Psoas muscle (tissue), 8 donors: Measurements from ENCODE around the gene RNF26. TPM values are rescaled to one million over a fixed set of nuclear protein-coding genes. Genes with fewer than 3 reads are reported as not detected.
A peak's percentile ranks its signal among the peaks of the same experiment; 100 is the strongest.

Source experiments
- ATAC-seq, 4 donors: fragments of 200-7000 bp; cut with Tn5 transposase; one replicate each; pipeline ENCODE4 v1.9.1; 2020; ENCODE audit warnings: moderate library complexity in 3 of 4, mild to moderate bottlenecking in 2 of 4
- DNase-seq, 2 donors: peaks; one replicate each; pipeline ENCODE4 v3.0.0-alpha.2; 2020
- H3K27ac ChIP-seq: fragments of 200-600 bp; one replicate; pipeline ENCODE4 v1.8.0; 2022
- H3K27me3 ChIP-seq, 3 donors: fragments of 200-600 bp in 1 of 3; one replicate each; pipeline versions ENCODE4 v1.6.1 to v1.8.0; 2013 to 2022; ENCODE audit warnings: low read length in 2 of 3, mild to moderate bottlenecking in 2 of 3, moderate library complexity in 1 of 3; ENCODE audit not compliant: insufficient read depth in 3 of 3
- H3K36me3 ChIP-seq, 2 donors: fragments of 200-600 bp in 1 of 2; one replicate each; pipeline versions ENCODE4 v1.6.1 to v1.8.0; 2013 to 2022; ENCODE audit warnings: low read depth in 1 of 2, mild to moderate bottlenecking in 1 of 2, moderate library complexity in 1 of 2; ENCODE audit not compliant: insufficient read depth in 1 of 2
- H3K4me1 ChIP-seq: fragments of 200-600 bp; one replicate; pipeline ENCODE4 v1.8.0; 2022
- H3K4me3 ChIP-seq: fragments of 200-600 bp; one replicate; pipeline ENCODE4 v1.8.0; 2022; ENCODE audit warnings: mild to moderate bottlenecking
- H3K9me3 ChIP-seq: fragments of 200-600 bp; one replicate; pipeline ENCODE4 v1.8.0; 2022
- WGBS, 3 donors: extraction: QIAGEN DNeasy Blood & Tissue Kit; methylation state at CpG; one replicate each; pipeline versions ENCODE4 v1.1.6 to v1.1.7; 2013; 5-methylcytosine and 5-hydroxymethylcytosine counted together
- intact Hi-C, 2 donors: fragments of 100-400 bp; cut with DNase I; formaldehyde crosslinking; loops; one replicate each; pipeline versions ENCODE4 v1.11.0 to v1.14.2; 2022
- long read RNA-seq, 2 donors: library from polyadenylated mRNA; unstranded; transcript quantifications; one replicate each; pipeline ENCODE4 v2.0.0, GENCODE V29; 2021
- polyA plus RNA-seq, 3 donors: library from polyadenylated mRNA; stranded (reverse); fragments of 200-250 nt; gene quantifications; one replicate each; pipeline ENCODE4 v1.2.3, GENCODE V29; 2013
- total RNA-seq, 4 donors: library from RNA; stranded (reverse); fragmentation: NEBNext Ultra II Directional in 2 of 4; extraction: Animal tissue kit (Norgen Biotek cat#: 25700) in 2 of 4; gene quantifications; one replicate each; pipeline versions ENCODE4 v1.2.1 to v1.2.4, GENCODE V29; 2021 to 2023
- TF ChIP-seq, protein P1 (sequence below): fragments of 200-600 bp; IDR thresholded peaks from one replicate; pipeline ENCODE4 v1.8.0; 2022; ENCODE audit warnings: antibody characterized with exemption
- donor health status: healthy with polysubstance abuse.
- donor health status: DM: no; HTN: no; CAD: no; lungs with moderate emphysema.
- donor health status: Bipolar disorder and iron deficiency.
- donor health status: healthy.
- donor health status: DM: yes; HTN: yes; CAD: no.
- donor health status: DM: no; HTN: no; CAD: no.
- donor health status: DM: no; HTN: no; CAD: no.
- donor health status: DM: yes; HTN: yes; CAD: no.

Gene RNF26
- 1 to 10 TPM; 6.1 to 8.8 (median 7.5) TPM for total RNA-seq
- polyA plus RNA-seq = 1 to 10 TPM; 5.8 to 8.9 (median 7.1) TPM
- long read RNA-seq, donor 1, transcript RNF26-201 (1 exons, 2,787 nt) = major isoform, 5 of 5 reads
- long read RNA-seq, donor 1, partial matches to known transcripts = 0 of 5 reads
- long read RNA-seq, donor 1, other reads (novel, unspliced or antisense) = 0 of 5 reads
- long read RNA-seq, donor 2, transcript RNF26-201 (1 exons, 2,787 nt) = major isoform, 15 of 15 reads
- long read RNA-seq, donor 2, partial matches to known transcripts = 0 of 15 reads
- long read RNA-seq, donor 2, other reads (novel, unspliced or antisense) = 0 of 15 reads

DNA sequence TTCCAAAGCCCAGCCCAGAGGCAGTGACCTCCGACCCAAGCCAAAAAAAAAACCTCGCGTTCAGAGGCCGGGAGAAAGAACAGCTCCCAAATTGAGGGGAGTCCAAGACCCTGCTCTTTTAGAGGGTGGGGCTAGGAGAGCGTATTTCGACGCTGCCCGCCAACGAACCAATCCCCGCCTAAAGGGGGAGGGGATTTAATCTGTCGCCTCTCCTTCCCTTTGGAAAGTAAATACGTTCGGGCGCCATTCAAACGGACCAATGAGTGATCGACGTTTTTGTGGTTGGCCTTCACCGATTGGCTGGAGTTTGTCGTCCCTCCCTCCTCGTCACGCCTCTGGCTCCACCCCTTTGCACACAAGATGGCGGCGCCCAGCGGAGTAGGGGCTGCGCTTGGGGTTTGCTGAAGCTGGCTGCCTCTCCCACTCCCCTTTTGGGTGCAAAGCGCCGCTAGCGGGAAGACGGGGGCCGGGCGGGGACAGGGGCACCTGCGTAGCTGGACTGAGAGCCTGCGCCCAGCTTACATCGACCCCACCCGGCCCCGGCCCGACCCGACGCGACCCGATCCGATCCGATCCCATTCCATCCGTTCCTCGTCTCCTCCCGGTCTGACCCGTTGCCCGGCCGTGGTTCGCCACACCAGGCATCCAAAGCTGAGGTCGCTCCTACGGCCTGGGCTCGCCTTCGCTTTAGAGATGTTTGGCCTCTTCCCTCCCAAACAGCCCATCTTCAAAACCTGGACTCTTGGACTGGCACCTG, at the start of gene RNF26:
TSS of gene RNF26 (plus strand) at position 354 of the 757 bp plus-strand sequence. CDS start 596 bp downstream, outside the sequence.
- Histone ChIP-seq H3K4me1 (peaks cover 41% of the 10 kb centered on the region), H3K4me3 (peak within 1 kb of the TSS; percentile 94), H3K9me3 (no peaks in the 10 kb centered on the region), H3K27ac (peak within 1 kb of the TSS; percentile 95), H3K36me3 (peaks cover 0 to 11% of the 10 kb centered on the region in 2 donors), H3K27me3 (no peaks in the 10 kb centered on the region)
- TF ChIP-seq, protein P1, sequence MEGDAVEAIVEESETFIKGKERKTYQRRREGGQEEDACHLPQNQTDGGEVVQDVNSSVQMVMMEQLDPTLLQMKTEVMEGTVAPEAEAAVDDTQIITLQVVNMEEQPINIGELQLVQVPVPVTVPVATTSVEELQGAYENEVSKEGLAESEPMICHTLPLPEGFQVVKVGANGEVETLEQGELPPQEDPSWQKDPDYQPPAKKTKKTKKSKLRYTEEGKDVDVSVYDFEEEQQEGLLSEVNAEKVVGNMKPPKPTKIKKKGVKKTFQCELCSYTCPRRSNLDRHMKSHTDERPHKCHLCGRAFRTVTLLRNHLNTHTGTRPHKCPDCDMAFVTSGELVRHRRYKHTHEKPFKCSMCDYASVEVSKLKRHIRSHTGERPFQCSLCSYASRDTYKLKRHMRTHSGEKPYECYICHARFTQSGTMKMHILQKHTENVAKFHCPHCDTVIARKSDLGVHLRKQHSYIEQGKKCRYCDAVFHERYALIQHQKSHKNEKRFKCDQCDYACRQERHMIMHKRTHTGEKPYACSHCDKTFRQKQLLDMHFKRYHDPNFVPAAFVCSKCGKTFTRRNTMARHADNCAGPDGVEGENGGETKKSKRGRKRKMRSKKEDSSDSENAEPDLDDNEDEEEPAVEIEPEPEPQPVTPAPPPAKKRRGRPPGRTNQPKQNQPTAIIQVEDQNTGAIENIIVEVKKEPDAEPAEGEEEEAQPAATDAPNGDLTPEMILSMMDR = no peak
- DNase-seq (peak; percentile 91 to 96), ATAC-seq (peak; percentile 90 to 94 (median 90))
- intact Hi-C loops = loop anchor here in 1 of 2 donors (2.0 kb wide), 1 partner anchor 36 kb away; no protein-coding TSS in a partner anchor
- 0% methylated on average over 41 to 54 of the region's 54 CpGs for WGBS, 3 donors

DNA sequence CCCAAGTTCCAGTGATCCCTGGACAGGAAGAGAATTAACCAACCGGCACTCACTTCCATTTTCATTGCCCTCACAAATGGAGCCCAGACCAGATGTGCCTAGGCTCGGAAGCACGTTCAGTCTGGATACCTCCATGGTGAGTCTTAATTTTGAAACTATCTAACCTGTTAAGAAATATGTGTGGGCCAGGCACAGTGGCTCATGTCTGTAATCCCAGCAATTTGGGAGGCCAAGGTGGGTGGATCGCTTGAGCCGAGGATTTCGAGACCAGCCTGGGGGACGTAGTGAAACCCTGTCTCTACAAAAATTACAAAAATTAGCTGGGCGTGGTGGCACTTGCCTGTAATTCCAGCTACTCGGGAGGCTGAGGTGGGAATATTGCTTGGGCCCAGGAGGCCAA, 48.9 kb upstream of the RNF26 start:
- H3K4me1 ChIP-seq = no peaks in the 10 kb centered on the region
- no peaks in the 10 kb centered on the region for H3K27me3 ChIP-seq
- intact Hi-C loops = loop anchor here (10.0 kb wide), 2 partner anchors 81 to 141 kb away; partner anchors contain the start of genes ABCG4 (in 1 of the 2) and CBL (in 1 of the 2)
- no peaks in the 10 kb centered on the region for H3K9me3 ChIP-seq
- DNase-seq = no peak
- ATAC-seq = no peak
- H3K36me3 ChIP-seq = peaks cover 0 to 49% of the 10 kb centered on the region in 2 donors
- H3K4me3 ChIP-seq = no peak overlapping the region
- H3K27ac ChIP-seq = no peak overlapping the region
- WGBS, 3 donors = 95 to 98% (median 95%) methylated on average over 9 of the region's 9 CpGs
- TF ChIP-seq, protein P1 = no peak

DNA sequence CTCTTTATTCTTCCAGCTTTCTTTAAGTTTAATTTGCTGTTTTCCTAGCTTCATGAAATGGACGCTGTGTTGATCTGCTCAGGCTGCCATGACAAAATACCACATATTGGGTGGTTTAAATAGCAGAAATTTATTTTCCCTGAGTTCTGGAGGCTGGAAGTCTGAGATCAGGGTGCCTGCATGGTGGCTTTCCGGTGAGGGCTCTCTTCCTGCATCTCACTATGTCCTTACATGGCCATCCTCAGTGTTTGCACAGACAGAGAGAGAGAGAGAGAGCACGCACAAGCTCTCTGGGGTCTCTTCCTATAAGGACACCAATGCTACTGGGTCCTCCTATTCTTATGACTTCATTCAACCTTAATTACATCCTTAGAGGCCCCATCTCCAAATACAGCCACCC, 46.1 kb upstream of the RNF26 start:
- Histone ChIP-seq H3K27ac (no peak overlapping the region), H3K9me3 (no peaks in the 10 kb centered on the region), H3K4me1 (no peaks in the 10 kb centered on the region), H3K36me3 (peaks cover 0 to 41% of the 10 kb centered on the region in 2 donors), H3K4me3 (no peak overlapping the region), H3K27me3 (no peaks in the 10 kb centered on the region)
- 87 to 93% (median 91%) methylated on average over 3 of the region's 3 CpGs for WGBS, 3 donors
- DNase-seq (no peak), ATAC-seq (no peak)
- TF ChIP-seq, protein P1 = no peak
- intact Hi-C loops = loop anchor here (10.0 kb wide), 2 partner anchors 83 to 143 kb away; partner anchors contain the start of genes ABCG4 (in 1 of the 2) and CBL (in 1 of the 2)

DNA sequence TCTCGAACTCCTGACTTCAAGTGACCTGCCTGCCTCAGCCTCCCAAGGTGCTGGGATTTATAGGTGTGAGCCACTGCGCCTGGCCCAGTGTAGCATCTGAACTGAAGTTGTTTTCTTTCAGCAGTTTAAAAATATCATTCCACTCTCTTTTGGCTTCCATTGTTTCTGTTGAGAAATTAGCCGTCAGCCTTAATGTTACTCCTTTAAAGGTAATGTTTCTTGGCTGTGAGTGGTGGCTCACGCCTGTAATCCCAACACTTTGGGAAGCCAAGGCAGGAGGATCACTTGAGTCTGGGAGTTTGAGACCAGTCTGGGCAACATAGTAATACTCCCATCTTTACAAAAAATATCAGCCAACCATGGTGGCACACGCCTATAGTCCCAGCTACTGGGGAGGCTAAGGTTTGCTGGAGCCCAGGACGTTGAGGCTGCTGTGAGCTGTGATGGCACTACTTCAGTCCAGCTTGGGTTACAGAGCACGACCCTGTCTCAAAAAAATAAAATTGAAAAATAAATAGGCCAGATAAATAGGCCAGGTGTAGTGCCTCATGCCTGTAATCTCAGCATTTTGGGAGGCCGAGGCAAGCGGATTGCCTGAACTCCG, 43.3 kb upstream of the RNF26 start:
- Histone ChIP-seq H3K27me3 (no peaks in the 10 kb centered on the region), H3K36me3 (peaks cover 0 to 29% of the 10 kb centered on the region in 2 donors), H3K4me1 (no peaks in the 10 kb centered on the region), H3K9me3 (no peaks in the 10 kb centered on the region), H3K27ac (no peak overlapping the region), H3K4me3 (no peak overlapping the region)
- WGBS, 3 donors = 97% methylated on average over 10 of the region's 10 CpGs
- intact Hi-C loops = no loop called here
- no peak for DNase-seq
- TF ChIP-seq, protein P1 = no peak
- ATAC-seq = no peak
